B cell (primary cell): ENCODE results near the gene SHOC2.

Experiments used
- EZH2 ChIP-seq: IDR thresholded peaks from 2 replicates; pipeline ENCODE4 v1.6.1; 2012; ENCODE audit warnings: borderline replicate concordance, low read depth, mild to moderate bottlenecking, moderate library complexity, low read length; ENCODE audit not compliant: insufficient read depth, poor library complexity, severe bottlenecking
- TF ChIP-seq, protein P1 (sequence below): fragments of 200-600 bp; IDR thresholded peaks from one replicate; pipeline ENCODE4 v1.8.0; 2022; ENCODE audit warnings: antibody characterized with exemption, mild to moderate bottlenecking

DNA sequence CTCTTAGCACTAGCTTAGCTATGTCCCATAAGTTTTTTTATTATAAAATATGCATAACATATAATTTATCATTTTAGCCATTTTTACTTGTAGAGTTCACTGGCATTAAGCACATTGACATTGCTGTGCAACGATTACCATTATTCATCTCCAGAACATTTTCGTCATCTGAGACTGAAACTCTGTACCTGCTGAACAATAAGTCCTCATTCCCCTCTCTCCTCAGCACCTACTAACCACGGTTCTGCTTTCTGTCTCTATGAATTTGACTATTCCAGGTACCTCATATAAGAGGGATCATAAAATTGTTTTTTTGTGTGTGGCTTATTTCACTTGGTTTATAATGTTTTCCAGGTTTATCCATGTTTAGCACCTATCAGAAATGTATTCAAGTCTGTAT lies 64.1 kb downstream of the SHOC2 start:
- TF ChIP-seq, protein P1, sequence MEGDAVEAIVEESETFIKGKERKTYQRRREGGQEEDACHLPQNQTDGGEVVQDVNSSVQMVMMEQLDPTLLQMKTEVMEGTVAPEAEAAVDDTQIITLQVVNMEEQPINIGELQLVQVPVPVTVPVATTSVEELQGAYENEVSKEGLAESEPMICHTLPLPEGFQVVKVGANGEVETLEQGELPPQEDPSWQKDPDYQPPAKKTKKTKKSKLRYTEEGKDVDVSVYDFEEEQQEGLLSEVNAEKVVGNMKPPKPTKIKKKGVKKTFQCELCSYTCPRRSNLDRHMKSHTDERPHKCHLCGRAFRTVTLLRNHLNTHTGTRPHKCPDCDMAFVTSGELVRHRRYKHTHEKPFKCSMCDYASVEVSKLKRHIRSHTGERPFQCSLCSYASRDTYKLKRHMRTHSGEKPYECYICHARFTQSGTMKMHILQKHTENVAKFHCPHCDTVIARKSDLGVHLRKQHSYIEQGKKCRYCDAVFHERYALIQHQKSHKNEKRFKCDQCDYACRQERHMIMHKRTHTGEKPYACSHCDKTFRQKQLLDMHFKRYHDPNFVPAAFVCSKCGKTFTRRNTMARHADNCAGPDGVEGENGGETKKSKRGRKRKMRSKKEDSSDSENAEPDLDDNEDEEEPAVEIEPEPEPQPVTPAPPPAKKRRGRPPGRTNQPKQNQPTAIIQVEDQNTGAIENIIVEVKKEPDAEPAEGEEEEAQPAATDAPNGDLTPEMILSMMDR: no peak
- no peak for TF ChIP-seq EZH2
